WTC11 (cell line): ENCODE data around the gene PRR18. TPM values are rescaled to one million over a fixed set of nuclear protein-coding genes. Genes with fewer than 3 reads are reported as not detected.

Source experiments
- ATF2 ChIP-seq: sonication (generic); formaldehyde crosslinking; IDR thresholded peaks from 2 replicates; pipeline ENCODE4 v1.8.1; 2022; ENCODE audit warnings: low read depth, missing genetic modification reagents, borderline replicate concordance
- CREM ChIP-seq: sonication (generic); formaldehyde crosslinking; IDR thresholded peaks from 2 replicates; pipeline ENCODE4 v1.8.1; 2022; ENCODE audit warnings: mild to moderate bottlenecking, missing genetic modification reagents, moderate library complexity
- ESRRA ChIP-seq: sonication (generic); formaldehyde crosslinking; IDR thresholded peaks from 2 replicates; pipeline ENCODE4 v1.8.1; 2022; ENCODE audit warnings: mild to moderate bottlenecking, missing genetic modification reagents, borderline replicate concordance
- ETV6 ChIP-seq: sonication (generic); formaldehyde crosslinking; IDR thresholded peaks from 2 replicates; pipeline ENCODE4 v1.8.1; 2022; ENCODE audit warnings: mild to moderate bottlenecking, missing genetic modification reagents
- FOXP1 ChIP-seq: sonication (generic); formaldehyde crosslinking; IDR thresholded peaks from 2 replicates; pipeline ENCODE4 v1.8.0; 2022; ENCODE audit warnings: missing genetic modification reagents, mild to moderate bottlenecking, moderate library complexity, borderline replicate concordance
- GRHL2 ChIP-seq: fragments of 250-450 bp; sonication (Bioruptor Pico); IDR thresholded peaks from 2 replicates; pipeline ENCODE4 v1.8.0; 2022; ENCODE audit warnings: mild to moderate bottlenecking, moderate library complexity; ENCODE audit not compliant: insufficient replicate concordance, severe bottlenecking
- JUN ChIP-seq: sonication (generic); formaldehyde crosslinking; IDR thresholded peaks from 2 replicates; pipeline ENCODE4 v1.8.0; 2023; ENCODE audit warnings: mild to moderate bottlenecking, missing genetic modification reagents
- KAT7 ChIP-seq: sonication (generic); formaldehyde crosslinking; IDR thresholded peaks from 2 replicates; pipeline ENCODE4 v1.8.1; 2023; ENCODE audit warnings: missing genetic modification reagents, mild to moderate bottlenecking, borderline replicate concordance
- MLX ChIP-seq: sonication (generic); formaldehyde crosslinking; IDR thresholded peaks from 2 replicates; pipeline ENCODE4 v1.8.1; 2023; ENCODE audit warnings: mild to moderate bottlenecking, missing genetic modification reagents, moderate library complexity
- NR1H2 ChIP-seq: sonication (generic); formaldehyde crosslinking; IDR thresholded peaks from 2 replicates; pipeline ENCODE4 v1.9.0; 2021; ENCODE audit warnings: mild to moderate bottlenecking, moderate library complexity, missing genetic modification reagents
- OVOL2 ChIP-seq: fragments of 250-450 bp; sonication (Bioruptor Pico); IDR thresholded peaks from 2 replicates; pipeline ENCODE4 v1.9.0; 2021; ENCODE audit warnings: mild to moderate bottlenecking, borderline replicate concordance
- STAT6 ChIP-seq: sonication (generic); formaldehyde crosslinking; conservative IDR thresholded peaks from 2 replicates; pipeline ENCODE4 v1.8.1; 2023; ENCODE audit warnings: mild to moderate bottlenecking, low read depth, missing genetic modification reagents, moderate library complexity
- ZBTB21 ChIP-seq: sonication (generic); formaldehyde crosslinking; IDR thresholded peaks from 2 replicates; pipeline ENCODE4 v1.8.1; 2023; ENCODE audit warnings: mild to moderate bottlenecking, missing genetic modification reagents, borderline replicate concordance
- ZNF121 ChIP-seq: sonication (generic); formaldehyde crosslinking; IDR thresholded peaks from 2 replicates; pipeline ENCODE4 v1.8.0; 2023; ENCODE audit warnings: missing genetic modification reagents
- ZNF138 ChIP-seq: sonication (generic); formaldehyde crosslinking; conservative IDR thresholded peaks from 2 replicates; pipeline ENCODE4 v1.8.1; 2022; ENCODE audit warnings: mild to moderate bottlenecking, moderate library complexity, missing genetic modification reagents
- ZNF416 ChIP-seq: fragments of 250-450 bp; sonication (Bioruptor Pico); IDR thresholded peaks from 2 replicates; pipeline ENCODE4 v1.9.0; 2021; ENCODE audit warnings: mild to moderate bottlenecking, inconsistent platforms
- ZNF671 ChIP-seq: fragments of 250-450 bp; sonication (Bioruptor Pico); IDR thresholded peaks from 2 replicates; pipeline ENCODE4 v1.8.0; 2021; ENCODE audit warnings: mild to moderate bottlenecking
- total RNA-seq: library from RNA; stranded (reverse); gene quantifications from 3 replicates; pipeline ENCODE4 v1.2.3, GENCODE V29; 2021
- TF ChIP-seq, protein P1 (sequence below): sonication (generic); formaldehyde crosslinking; IDR thresholded peaks from 2 replicates; pipeline ENCODE4 v1.8.0; 2022; ENCODE audit warnings: mild to moderate bottlenecking, missing genetic modification reagents
- TF ChIP-seq, protein P2 (sequence below): fragments of 250-450 bp; sonication (Bioruptor Pico); conservative IDR thresholded peaks from 2 replicates; pipeline ENCODE4 v1.9.0; 2021; ENCODE audit warnings: mild to moderate bottlenecking
- TF ChIP-seq, protein P3 (sequence below): sonication (generic); formaldehyde crosslinking; IDR thresholded peaks from 2 replicates; pipeline ENCODE4 v1.8.0; 2022; ENCODE audit warnings: missing genetic modification reagents
- TF ChIP-seq, protein P4 (sequence below): sonication (generic); formaldehyde crosslinking; IDR thresholded peaks from 2 replicates; pipeline ENCODE4 v1.8.1; 2022; ENCODE audit warnings: missing genetic modification reagents, borderline replicate concordance
- TF ChIP-seq, protein P5 (sequence below): fragments of 250-450 bp; sonication (Bioruptor Pico); IDR thresholded peaks from 2 replicates; pipeline ENCODE4 v1.8.0; 2021; ENCODE audit warnings: mild to moderate bottlenecking

The PRR18 gene
- total RNA-seq, 1 experiment from 2014 or later, result 0.52 TPM

- TF ChIP-seq ATF2 (0 out of 2 replicates have a peak, but pooled peaks have one; percentile 48), JUN (no peak), NR1H2 (CRISPR knock-in tag) (no peak), ZNF671 (CRISPR knock-in tag) (no peak), ESRRA (CRISPR knock-in tag) (0 out of 2 replicates have a peak, but pooled peaks have one; percentile 65), ZNF138 (CRISPR knock-in tag) (no peak), GRHL2 (CRISPR knock-in tag) (no peak), OVOL2 (CRISPR knock-in tag) (no peak), ETV6 (no peak), CREM (CRISPR knock-in tag) (0 out of 2 replicates have a peak, but pooled peaks have one; percentile 10), ZBTB21 (no peak), ZNF416 (CRISPR knock-in tag) (no peak), MLX (no peak), KAT7 (CRISPR knock-in tag) (peak; percentile 32; the same call in 1 of the 2 replicates), ZNF121 (CRISPR knock-in tag) (no peak), STAT6 (CRISPR knock-in tag) (no peak), FOXP1 (CRISPR knock-in tag) (peak; percentile 70)
- TF ChIP-seq, protein P1, sequence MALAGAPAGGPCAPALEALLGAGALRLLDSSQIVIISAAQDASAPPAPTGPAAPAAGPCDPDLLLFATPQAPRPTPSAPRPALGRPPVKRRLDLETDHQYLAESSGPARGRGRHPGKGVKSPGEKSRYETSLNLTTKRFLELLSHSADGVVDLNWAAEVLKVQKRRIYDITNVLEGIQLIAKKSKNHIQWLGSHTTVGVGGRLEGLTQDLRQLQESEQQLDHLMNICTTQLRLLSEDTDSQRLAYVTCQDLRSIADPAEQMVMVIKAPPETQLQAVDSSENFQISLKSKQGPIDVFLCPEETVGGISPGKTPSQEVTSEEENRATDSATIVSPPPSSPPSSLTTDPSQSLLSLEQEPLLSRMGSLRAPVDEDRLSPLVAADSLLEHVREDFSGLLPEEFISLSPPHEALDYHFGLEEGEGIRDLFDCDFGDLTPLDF (CRISPR knock-in tag), result peak; percentile 86; the same call in 1 of the 2 replicates
- TF ChIP-seq, protein P2, sequence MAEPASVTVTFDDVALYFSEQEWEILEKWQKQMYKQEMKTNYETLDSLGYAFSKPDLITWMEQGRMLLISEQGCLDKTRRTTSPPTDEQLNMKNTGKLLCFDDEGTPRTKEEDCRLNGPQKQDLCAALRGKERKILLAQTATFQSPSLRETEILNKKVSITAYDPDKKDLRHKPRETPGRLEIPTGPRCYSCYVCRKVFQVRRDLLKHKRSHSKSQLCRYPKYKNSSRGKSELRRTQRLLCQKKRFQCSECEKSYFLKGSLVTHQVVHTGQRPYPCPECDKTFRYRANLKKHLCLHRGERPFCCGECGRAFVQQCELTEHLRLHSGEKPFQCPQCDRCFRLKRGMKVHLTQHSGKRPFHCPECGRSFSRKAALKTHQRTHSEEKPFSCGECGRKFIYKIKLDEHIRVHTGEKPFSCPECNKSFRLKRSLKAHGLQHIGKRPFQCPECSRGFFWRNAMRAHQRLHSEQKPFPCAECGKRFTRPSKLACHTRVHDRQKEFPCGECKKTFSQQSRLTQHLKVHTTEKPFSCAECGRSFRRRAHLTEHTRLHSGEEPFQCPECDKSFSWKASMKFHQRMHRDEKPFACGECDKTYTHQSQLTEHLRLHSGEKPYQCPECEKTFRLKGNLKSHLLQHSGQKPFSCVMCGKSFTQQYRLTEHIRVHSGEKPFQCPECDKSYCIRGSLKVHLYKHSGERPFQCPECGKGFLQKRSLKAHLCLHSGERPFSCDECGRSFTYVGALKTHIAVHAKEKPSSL (CRISPR knock-in tag), result no peak
- TF ChIP-seq, protein P3, sequence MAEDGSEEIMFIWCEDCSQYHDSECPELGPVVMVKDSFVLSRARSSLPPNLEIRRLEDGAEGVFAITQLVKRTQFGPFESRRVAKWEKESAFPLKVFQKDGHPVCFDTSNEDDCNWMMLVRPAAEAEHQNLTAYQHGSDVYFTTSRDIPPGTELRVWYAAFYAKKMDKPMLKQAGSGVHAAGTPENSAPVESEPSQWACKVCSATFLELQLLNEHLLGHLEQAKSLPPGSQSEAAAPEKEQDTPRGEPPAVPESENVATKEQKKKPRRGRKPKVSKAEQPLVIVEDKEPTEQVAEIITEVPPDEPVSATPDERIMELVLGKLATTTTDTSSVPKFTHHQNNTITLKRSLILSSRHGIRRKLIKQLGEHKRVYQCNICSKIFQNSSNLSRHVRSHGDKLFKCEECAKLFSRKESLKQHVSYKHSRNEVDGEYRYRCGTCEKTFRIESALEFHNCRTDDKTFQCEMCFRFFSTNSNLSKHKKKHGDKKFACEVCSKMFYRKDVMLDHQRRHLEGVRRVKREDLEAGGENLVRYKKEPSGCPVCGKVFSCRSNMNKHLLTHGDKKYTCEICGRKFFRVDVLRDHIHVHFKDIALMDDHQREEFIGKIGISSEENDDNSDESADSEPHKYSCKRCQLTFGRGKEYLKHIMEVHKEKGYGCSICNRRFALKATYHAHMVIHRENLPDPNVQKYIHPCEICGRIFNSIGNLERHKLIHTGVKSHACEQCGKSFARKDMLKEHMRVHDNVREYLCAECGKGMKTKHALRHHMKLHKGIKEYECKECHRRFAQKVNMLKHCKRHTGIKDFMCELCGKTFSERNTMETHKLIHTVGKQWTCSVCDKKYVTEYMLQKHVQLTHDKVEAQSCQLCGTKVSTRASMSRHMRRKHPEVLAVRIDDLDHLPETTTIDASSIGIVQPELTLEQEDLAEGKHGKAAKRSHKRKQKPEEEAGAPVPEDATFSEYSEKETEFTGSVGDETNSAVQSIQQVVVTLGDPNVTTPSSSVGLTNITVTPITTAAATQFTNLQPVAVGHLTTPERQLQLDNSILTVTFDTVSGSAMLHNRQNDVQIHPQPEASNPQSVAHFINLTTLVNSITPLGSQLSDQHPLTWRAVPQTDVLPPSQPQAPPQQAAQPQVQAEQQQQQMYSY, result no peak
- TF ChIP-seq, protein P4, sequence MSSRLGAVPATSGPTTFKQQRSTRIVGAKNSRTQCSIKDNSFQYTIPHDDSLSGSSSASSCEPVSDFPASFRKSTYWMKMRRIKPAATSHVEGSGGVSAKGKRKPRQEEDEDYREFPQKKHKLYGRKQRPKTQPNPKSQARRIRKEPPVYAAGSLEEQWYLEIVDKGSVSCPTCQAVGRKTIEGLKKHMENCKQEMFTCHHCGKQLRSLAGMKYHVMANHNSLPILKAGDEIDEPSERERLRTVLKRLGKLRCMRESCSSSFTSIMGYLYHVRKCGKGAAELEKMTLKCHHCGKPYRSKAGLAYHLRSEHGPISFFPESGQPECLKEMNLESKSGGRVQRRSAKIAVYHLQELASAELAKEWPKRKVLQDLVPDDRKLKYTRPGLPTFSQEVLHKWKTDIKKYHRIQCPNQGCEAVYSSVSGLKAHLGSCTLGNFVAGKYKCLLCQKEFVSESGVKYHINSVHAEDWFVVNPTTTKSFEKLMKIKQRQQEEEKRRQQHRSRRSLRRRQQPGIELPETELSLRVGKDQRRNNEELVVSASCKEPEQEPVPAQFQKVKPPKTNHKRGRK (CRISPR knock-in tag), result no peak
- TF ChIP-seq, protein P5, sequence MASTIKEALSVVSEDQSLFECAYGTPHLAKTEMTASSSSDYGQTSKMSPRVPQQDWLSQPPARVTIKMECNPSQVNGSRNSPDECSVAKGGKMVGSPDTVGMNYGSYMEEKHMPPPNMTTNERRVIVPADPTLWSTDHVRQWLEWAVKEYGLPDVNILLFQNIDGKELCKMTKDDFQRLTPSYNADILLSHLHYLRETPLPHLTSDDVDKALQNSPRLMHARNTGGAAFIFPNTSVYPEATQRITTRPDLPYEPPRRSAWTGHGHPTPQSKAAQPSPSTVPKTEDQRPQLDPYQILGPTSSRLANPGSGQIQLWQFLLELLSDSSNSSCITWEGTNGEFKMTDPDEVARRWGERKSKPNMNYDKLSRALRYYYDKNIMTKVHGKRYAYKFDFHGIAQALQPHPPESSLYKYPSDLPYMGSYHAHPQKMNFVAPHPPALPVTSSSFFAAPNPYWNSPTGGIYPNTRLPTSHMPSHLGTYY (CRISPR knock-in tag), result no peak
Observed at GRCh38 chr6:166307082-166308032, 835 bp downstream of the PRR18 start (continued).
